NCI-H1694 (cell line): Measurements from ENCODE around the gene PSEN1.

Experiments
- DNase-seq: peaks from one replicate; lab custom pipeline; 2025; lab: John Stamatoyannopoulos, UW

Gene PSEN1

DNA sequence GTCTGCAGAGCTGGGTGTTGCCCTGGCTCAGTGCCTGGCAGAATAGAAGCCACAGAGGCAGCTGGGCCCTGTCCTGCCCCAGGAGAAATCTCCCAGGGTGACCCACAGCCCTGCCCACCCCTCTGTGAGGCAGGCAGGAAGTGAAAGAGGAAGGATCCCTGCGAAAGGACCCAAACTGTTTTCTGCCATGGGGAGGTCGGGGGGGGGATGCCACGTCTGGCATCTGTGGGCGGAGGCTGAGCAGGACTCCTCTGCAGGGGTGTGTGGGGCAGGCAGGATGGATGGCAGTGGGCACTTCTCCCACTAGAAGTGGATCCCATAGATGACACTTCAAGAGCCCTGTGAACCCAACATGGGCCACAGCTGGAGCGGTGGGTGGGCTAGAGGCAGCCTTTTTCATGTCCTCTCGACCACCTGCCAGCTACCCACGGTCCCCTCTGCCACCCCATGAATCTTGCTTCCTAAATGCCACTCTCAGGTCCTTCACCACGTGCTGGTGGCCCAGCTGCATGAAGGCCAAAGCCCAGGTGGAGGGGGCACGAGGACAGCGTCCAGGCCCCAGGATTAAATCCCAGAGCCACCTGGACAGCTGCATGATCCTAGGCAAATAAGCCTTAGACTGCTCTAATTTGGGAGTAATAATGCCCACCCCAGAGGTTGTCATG is 104.6 kb downstream of the PSEN1 start:
- no peak for DNase-seq

DNA sequence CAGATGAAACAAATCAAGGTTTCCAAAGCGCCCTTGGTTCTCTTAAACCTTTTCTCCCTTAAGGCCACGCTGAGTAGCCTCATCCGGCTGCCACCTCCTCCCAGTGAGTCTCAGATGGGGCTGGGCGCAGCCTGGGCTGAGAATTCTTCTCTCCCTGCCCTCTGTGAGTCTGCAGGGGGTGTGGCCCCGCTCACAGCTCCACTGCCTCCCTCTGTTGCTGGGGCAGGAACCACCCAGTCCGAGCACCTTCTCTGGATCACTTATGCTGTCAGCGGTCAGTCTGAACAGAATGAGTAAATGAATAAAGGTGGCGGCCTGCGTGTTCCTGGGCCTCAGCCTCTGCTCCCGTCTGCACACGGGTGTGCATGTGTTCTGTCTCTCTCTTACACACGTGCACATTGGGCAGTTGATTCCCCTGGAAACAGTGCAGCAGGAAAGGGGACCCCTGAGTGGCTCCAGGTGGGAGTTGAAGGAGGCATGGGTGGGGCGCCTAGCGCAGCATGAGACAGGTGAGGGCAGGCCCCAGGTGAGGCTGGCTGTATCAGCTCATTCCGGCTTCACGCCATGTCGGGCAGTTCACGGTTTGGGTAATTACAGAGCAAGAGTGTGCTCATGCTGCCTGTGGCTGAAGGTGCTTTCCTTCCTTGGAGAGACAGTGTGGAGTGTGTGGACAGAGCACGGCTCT is 105.3 kb downstream of the PSEN1 start:
- no peak for DNase-seq

DNA sequence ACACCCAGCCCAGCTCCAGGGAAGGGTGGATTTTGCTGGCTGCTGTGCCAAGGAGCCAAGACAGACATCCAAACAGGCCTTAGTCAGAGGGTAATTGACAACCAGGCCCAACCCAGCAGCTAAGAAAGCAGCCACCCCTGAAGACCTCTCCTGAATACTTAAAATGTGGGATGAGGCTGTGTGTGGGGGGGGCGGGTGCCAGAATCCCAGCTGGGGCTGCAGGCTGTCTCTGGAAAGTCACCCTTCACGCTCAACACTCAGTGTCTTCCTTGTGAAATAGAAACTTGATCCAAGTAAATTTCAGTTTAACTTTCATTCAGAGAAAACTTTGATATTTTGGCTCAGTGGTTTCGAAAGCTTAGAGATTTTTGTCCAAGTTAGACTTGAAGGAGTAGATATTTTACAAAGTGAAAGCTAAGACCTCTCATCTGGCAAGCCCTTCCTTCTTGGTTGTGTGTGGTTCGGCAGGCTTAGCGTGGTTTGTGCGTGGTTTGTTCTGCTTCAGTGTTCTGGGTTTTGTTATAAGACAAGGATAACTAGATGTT is 106.1 kb downstream of the PSEN1 start:
- no peak for DNase-seq

DNA sequence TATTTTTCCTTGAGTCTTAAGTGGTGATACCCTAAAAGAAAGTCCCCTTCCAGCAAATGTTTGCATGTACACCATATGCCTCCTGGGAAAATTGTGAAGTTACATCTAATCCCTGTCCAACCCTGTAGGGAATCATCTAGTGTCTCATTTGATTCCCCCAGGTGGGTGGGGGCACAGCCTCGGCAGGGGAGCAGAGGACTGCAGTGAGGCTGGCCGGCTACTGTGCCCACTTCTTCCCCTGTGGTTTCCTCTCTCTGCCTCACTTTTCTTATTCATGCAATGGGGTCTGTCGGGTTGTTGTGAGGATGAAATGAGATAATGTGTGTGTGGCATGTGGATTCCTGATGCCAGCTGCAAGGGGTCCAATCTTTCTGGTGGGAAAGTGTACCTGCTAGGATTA is 107.0 kb downstream of the PSEN1 start:
- DNase-seq: no peak

DNA sequence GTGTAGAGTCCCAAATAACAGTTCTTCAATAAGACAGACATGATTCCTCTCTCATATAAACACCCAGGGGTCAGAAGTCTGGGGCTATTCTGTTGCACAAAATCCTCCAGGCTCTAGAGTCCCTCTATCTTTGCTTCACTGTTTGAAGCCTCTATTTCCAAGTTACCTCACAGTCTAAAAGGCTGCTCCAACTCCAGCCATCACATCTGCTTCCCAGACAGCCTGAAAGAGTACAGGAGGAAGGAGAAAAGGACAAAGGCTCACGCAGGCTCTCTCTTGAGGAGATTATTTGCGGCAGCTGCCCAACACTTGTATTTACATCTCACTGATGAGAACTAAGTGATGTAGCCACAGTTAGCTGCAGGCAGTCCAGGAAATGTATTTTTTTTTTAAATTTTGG is 107.4 kb downstream of the PSEN1 start:
- no peak for DNase-seq

DNA sequence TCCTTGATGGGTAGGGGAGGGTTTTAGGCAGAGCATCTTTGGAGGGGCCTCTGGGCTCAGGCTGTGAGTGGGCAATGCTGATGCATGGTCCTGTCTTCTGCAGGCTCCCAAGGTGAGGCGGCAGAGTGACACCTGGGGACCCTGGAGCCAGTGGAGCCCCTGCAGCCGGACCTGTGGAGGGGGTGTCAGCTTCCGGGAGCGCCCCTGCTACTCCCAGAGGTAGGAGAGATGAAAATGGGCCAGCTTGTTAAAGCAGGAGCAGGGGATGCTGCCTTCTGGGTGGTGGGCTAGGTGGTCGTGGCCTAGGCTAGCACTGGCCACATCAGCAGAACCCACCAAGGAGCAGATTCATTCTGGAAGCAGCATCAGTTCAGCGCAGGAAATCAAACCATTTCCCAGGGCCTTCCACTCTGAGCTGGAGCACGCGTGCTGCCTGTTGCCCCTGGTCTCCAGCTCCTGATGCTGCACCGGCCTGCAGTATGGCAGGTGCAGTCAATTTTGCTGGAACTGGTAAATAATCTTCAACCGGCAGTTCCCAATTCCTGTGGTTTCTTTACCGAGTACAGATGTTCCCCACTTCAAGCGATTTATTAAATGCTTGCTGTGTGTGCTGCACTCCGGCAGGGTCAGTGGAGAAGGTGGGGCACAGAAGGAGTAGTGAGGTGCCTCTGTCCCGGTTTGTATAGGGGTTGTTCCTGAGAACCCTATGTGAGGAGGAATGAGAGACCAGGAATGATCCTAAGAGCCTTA is 108.4 kb downstream of the PSEN1 start:
- DNase-seq: no peak

DNA sequence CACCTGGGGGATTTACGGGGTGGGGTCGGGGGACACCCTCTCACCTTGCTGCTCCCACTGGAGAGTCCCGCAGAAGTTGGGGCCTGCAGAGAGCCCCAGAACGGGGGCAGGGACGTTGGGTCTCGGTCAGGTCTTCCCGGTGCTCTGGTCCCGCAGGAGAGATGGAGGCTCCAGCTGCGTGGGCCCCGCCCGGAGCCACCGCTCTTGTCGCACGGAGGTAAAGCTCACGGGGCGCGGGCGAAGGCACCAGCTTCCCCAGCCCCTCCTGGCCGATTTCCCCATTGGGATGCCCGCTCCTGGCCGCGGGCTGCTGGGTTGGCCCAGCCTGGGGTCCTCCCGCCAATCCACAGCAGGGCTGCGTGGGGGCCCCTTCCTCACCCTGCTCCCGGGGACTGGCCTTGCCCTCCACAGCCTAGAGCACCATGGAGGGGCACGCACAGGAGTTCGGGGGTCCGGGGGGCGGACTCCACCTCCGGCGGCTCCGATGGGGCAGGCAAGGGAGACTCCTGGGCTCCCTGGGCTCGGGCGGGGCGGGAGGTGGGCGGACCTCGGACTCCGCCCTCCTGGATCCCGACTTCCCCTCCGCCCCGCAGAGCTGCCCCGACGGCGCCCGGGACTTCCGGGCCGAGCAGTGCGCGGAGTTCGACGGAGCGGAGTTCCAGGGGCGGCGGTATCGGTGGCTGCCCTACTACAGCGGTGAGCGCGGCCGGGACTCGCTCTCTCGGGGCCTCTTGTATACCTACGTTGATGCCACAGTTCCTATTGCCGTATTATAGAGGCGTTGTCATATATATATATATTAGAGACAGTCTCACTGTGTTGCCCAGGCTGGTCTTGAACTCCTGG is 109.4 kb downstream of the PSEN1 start:
- no peak for DNase-seq

DNA sequence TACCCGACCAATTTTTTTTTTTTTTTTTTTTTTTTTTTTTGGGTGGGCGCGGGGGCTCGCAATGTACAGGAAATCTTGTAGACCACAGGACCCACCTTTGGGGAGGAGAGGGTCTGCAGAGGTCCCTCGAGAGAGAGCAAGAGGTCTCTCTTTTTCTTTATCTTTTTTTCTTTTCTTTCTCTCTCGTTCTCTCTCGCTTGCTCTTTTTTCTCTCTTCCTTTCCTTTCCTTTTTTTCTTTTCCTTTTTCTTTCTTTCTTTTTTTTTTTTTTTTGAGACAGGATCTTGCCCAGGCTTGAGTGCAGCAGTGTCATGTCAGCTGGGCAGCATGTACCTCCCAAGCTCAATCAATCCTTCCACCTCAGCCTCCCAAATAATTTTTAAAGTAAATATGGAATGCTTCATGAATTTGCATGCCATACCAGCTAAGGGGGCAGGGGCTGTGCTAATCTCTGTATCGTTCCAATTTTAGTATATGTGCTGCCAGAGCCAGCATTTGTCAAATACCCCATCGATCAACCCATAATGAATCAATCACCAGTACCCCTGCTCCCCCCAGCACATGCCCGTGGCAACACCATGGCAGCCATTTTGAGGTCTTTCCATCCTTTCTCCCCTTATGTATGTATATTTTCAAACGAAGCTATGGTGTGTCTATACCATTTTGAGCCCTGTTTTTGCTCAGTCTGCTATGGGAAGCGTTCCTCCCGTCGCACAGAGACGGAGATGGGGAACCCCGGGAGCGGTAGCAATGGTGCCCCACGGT is 110.3 kb downstream of the PSEN1 start:
- no peak for DNase-seq

DNA sequence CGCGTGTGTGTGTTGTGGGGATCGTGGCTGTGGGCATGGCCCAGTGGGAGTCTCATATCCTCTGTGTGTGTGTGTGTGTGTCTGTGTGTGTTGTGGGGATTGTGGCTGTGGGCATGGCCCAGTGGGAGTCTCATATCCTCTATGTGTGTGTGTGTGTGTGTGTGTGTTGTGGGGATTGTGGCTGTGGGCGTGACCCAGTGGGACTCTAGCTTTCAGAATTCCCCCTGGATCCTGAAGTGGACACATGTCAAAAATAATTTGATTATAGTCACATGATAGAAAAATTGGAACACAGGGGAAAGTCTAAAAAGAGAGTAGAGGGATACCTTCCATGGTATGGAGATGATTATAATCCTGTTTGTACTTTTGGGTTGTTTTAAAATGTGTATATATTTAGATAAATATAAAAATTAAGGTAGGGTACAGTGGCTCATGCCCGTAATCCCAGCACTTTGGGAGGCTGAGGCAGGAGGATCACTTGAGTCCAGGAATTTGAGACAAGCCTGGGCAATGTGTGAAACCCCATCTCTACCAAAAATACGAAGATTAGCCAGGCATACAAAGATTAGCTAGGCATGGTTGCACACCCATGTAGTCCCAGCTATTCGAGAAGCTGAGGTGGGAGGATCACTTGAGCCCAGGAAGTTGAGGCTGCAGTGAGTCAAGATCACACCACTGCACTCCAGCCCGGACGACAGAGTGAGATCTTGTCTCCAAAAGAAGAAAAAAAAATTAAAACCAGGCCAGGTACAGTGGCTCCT is 112.0 kb downstream of the PSEN1 start:
- DNase-seq: no peak

DNA sequence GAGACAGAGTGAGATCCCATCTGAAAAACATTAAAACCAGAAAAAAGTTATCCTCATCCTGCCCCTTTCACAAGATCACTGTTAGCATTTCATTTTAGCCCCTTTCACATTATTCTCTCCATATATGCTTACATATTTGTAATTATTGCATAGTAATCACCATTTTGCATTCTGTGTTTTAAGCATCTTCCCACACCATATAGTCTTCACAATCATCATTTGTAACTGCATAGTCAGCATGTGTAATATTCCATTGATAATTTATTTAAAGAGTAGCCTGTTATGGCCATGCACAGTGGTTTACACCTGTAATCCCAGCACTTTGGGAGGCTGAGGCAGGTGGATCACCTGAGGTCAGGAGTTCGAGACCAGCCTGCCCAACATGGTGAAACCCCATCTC is 112.8 kb downstream of the PSEN1 start:
- DNase-seq: no peak

DNA sequence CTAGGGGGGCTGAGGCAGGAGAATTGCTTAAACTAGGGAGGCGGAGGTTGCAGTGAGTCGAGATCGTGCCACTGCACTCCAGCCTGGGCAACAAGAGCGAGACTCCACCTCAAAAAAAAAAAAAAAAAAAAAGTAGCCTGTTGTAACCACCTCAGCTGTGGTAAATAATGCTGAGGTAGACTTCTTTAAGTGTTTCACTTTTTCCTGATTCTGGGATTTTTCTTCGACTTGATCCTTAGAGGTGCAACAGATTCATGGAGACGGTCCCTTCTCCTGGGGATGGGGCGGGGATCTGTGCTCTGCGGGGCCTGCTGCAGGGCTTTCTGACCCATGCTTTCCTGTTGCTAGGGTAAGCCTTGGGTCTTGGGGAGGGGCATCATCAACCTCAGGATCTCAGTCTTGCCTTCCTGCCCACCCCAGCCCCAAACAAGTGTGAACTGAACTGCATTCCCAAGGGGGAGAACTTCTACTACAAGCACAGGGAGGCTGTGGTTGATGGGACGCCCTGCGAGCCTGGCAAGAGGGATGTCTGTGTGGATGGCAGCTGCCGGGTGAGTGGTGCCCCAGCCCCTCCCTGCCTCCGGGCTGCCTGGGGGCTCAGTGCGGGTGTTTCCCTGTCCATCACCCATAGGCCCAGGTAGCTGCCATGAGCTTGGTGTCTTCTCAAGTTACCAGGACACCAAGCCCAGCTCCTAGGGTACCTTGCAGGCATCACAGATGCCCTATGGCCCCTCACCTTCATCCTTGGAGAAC is 113.4 kb downstream of the PSEN1 start:
- no peak for DNase-seq

DNA sequence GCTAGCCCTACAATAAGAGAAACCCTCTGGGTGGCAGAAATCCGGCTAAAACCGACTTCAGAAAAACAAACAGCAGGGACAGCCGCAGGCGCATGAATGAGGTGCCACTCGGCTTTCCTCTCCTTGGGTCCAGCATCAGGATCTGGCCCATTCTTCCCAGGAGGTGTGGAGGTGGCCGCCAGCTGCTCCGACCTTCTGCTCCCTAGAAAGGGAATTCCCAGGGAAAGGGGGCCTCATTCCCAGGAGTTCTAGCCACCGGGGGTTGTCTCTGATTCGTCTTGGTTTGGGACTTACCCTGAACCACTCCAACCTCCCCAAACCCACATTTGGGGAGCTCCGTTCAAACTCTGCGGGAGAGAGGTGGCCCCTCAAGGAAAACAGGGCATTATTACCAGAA is 114.0 kb downstream of the PSEN1 start:
- DNase-seq: no peak

DNA sequence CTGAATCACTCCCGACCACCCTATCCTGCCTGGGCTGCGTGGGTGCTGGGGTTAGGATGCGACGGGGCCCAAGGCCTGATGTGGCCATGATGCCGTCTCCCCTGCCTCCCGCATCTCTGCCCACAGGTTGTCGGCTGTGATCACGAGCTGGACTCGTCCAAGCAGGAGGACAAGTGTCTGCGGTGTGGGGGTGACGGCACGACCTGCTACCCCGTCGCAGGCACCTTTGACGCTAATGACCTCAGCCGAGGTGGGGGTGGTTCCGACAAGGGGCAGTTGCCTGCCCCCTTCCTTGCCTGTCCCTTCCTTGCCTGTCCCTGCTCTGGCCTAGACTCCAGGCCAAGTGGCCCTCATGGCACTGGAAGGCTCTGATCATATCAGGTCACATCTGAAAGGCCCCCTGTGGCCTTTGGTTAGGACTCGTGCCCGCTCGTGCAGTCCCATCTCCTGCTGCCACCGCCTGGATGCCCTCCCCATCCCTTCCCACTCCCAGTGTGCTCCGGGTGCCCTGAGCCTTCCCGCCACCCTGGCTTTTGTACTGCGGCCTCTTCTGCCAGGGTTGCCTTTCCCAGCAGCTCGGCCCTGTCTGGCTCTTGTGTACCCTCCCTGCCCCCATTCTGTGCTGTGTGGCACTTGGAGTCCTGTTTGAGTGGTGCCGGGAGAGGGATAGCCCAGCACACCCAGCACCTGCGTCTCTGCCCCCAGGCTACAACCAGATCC is 114.6 kb downstream of the PSEN1 start:
- DNase-seq: no peak

DNA sequence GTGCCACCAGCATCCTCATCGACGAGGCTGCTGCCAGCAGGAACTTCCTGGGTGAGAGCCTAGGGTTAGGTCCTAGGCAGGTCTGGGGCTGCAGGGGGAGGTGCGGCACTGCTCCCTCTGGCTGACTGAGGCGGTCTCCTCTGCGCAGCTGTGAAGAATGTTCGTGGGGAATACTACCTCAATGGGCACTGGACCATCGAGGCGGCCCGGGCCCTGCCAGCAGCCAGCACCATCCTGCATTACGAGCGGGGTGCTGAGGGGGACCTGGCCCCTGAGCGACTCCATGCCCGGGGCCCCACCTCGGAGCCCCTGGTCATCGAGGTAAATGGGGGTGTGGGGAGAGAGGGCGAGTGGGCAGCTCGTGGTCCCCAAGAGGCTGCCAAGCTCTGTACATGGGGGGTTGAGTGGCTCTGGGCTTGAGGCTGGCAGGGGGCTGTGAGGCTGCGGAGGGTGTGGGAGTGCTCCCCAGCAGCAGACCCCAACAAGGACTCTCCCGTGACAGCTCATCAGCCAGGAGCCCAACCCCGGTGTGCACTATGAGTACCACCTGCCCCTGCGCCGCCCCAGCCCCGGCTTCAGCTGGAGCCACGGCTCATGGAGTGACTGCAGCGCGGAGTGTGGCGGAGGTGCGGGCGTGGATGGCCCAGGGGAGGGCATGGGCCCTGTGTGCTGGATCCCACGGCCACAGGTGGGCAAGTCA is 115.4 kb downstream of the PSEN1 start:
- no peak for DNase-seq

DNA sequence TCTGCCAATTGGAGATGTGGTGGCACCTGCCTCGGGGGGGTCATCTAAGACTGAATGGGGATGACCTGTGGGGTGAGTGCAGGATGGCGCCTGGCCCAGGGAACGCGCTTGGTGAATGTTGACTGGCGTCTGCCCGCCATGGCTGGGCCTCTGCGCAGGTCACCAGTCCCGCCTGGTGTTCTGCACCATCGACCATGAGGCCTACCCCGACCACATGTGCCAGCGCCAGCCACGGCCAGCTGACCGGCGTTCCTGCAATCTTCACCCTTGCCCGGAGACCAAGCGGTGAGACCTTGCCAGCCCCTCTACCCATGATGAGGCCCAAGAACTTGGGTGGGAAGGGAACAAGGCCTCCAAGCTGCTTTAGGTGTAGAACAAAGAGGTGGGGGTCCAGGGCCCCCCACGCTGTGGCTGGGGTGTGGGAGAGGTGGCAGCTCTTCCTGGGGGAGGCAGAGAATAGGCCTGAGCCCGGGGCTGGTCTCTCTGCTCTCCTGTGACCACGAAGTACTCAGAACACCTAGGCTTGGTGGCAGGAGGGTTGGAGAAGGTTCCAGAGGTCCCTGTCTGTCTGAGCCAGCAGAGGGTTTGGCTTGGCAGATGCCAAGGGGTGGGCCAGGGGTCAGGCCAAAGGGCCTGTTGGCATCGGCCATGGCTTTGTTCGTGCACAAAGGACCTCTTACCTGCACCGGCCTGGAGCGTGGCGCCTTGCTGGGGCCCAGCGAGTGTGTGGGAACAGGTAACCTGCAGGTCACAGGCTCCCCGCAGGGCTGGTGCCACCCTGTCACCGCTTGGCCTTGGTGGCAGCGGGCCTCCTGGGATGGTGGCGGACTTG is 116.4 kb downstream of the PSEN1 start:
- DNase-seq: no peak

DNA sequence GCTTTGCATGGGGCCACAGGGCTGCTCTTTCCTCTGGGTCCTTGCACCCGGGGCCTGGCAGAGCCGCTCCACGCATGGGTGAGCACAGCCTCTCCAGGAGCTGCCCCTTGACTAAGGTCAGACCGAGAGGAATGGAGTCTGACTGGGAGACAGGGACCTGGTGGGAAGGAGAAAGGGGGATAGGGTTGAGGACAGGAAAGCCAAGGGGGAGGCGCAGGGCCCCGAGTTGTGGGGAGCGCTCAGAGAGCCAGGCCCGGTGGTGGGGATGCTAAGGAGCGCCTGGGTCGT is 117.0 kb downstream of the PSEN1 start:
- no peak for DNase-seq

DNA sequence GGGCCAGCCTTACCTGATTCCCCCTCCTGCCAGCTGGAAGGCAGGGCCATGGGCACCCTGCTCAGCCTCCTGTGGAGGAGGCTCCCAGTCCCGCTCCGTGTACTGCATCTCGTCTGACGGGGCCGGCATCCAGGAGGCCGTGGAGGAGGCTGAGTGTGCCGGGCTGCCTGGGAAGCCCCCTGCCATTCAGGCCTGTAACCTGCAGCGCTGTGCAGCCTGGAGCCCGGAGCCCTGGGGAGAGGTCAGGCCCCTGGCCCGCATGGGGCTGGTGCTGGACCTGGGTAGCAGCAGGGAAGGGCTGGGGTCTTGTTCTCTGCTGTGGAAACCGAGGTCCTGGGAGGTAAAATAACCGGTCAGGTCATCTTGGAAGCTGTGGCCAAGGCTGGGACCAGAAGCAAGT is 117.4 kb downstream of the PSEN1 start:
- no peak for DNase-seq
